ENCODE results near the gene PSMA8.
A peak's percentile ranks its signal among the peaks of the same experiment; 100 is the strongest.

The PSMA8 gene

GRCh38 chr18:26133652-26134051, at the start of gene PSMA8:
Gene PSMA8, plus strand, starts transcription at chr18:26133869. Its CDS starts 97 bp downstream, at chr18:26133966.
- H3K27ac ChIP-seq, result no peak within 1 kb of the TSS

GRCh38 chr18:26085056-26085455, 48.6 kb upstream of the PSMA8 start:
- TF ChIP-seq CTCF (conservative IDR thresholded peaks at IDR 0.05) (no peak), ZFX (IDR thresholded peaks at IDR 0.05) (no peak)
- no peak overlapping the region for H3K27ac ChIP-seq

More at GRCh38 chr18:26133652-26134051, at the start of gene PSMA8:
- no peak for TF ChIP-seq ZFX (IDR thresholded peaks at IDR 0.05)
- no peak for TF ChIP-seq CTCF (conservative IDR thresholded peaks at IDR 0.05)

GRCh38 chr18:26086959-26087358, 46.7 kb upstream of the PSMA8 start:
- no peak overlapping the region for H3K27ac ChIP-seq
- TF ChIP-seq CTCF (conservative IDR thresholded peaks at IDR 0.05), result no peak

- H3K27ac ChIP-seq, result no peak overlapping the region
- no peak for TF ChIP-seq ZFX (IDR thresholded peaks at IDR 0.05)
- no peak for TF ChIP-seq CTCF (conservative IDR thresholded peaks at IDR 0.05)
Measured at GRCh38 chr18:26088487-26088886, 45.2 kb upstream of the PSMA8 start.

GRCh38 chr18:26089293-26090129, 44.2 kb upstream of the PSMA8 start:
- no peak for TF ChIP-seq ZFX (IDR thresholded peaks at IDR 0.05)
- no peak for TF ChIP-seq CTCF (conservative IDR thresholded peaks at IDR 0.05)

GRCh38 chr18:26090130-26091046, 43.3 kb upstream of the PSMA8 start, which contains the start of gene SS18:
Gene SS18, minus strand, starts transcription at chr18:26090613. Its CDS starts 44 bp downstream, at chr18:26090569.
- H3K27ac ChIP-seq, result peak within 1 kb of the TSS; percentile 87

More at GRCh38 chr18:26089293-26090129, 44.2 kb upstream of the PSMA8 start:
- peak overlapping the region; percentile 87 for H3K27ac ChIP-seq

More at GRCh38 chr18:26090130-26091046, 43.3 kb upstream of the PSMA8 start, which contains the start of gene SS18:
- TF ChIP-seq CTCF (conservative IDR thresholded peaks at IDR 0.05) (no peak), ZFX (IDR thresholded peaks at IDR 0.05) (peak; percentile 86)

Data from C4-2B (cell line).